AG04449 (cell line): ENCODE results near the gene LGR4.
"Not testable (repeated sequence)": the region's sequence is repeated elsewhere in the genome, so short reads cannot be mapped to it uniquely, and the experiment has no call there.

Experiments used
- CTCF ChIA-PET: fragments of 350-600 bp; formaldehyde crosslinking; extraction: SDS; loops from one replicate; lab custom pipeline; 2021; ENCODE audit warnings: antibody characterized with exemption; lab: Yijun Ruan, JAX
- POLR2A ChIA-PET: fragments of 400-600, 350-600 bp; formaldehyde crosslinking; extraction: SDS; loops from one replicate; lab custom pipeline; 2020; ENCODE audit warnings: antibody characterized with exemption, inconsistent platforms; lab: Yijun Ruan, JAX
- DNase-seq: peaks from one replicate; pipeline ENCODE4 v3.0.0-alpha.2; 2010; ENCODE audit warnings: low read depth, low spot score
- H3K4me3 ChIP-seq: 2 replicates; pipeline ENCODE4 v1.5.1; 2011; ENCODE audit warnings: low read depth, mild to moderate bottlenecking, control low read depth, low read length
- CTCF ChIP-seq: IDR thresholded peaks from one replicate; pipeline ENCODE4 v1.5.1; 2011; ENCODE audit warnings: mild to moderate bottlenecking, moderate library complexity, low read length, control low read depth, inconsistent platforms; ENCODE audit not compliant: insufficient read depth; ENCODE audit errors: missing control alignments

LGR4 gene

DNA sequence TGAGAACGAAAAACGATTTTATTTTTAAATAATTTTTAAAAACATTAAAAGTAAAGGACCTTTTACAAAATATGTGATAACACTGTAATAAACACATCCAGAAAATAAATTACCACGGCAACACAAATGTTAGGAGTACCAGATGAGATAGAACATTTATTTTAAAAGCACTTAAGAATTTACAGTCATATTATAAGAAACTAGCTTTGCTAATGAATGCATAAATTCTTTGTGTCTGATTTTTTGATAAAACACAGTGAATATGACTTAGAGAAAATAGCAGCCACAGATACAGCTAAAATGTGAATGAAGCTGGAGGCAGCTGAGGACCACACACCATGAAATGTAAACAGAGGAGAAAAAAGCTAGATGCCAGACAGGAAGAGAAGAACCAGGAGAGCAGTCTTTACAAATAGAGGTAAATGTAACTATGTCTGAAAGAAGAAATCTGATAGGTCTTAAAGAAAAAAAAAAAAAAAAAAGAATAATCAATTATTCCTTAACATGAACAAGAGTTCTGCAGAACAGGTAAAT, 124.2 kb downstream of the LGR4 start:
- ChIA-PET CTCF (interaction anchor here (0.9 to 1.3 kb wide), 3 partner anchors 96 to 189 kb away, joined by 3 to 5 read pairs (median 4); no protein-coding TSS in a partner anchor), POLR2A (no interaction called here)
- H3K4me3 ChIP-seq: no peak overlapping the region
- no peak for TF ChIP-seq CTCF
- DNase-seq: no peak

DNA sequence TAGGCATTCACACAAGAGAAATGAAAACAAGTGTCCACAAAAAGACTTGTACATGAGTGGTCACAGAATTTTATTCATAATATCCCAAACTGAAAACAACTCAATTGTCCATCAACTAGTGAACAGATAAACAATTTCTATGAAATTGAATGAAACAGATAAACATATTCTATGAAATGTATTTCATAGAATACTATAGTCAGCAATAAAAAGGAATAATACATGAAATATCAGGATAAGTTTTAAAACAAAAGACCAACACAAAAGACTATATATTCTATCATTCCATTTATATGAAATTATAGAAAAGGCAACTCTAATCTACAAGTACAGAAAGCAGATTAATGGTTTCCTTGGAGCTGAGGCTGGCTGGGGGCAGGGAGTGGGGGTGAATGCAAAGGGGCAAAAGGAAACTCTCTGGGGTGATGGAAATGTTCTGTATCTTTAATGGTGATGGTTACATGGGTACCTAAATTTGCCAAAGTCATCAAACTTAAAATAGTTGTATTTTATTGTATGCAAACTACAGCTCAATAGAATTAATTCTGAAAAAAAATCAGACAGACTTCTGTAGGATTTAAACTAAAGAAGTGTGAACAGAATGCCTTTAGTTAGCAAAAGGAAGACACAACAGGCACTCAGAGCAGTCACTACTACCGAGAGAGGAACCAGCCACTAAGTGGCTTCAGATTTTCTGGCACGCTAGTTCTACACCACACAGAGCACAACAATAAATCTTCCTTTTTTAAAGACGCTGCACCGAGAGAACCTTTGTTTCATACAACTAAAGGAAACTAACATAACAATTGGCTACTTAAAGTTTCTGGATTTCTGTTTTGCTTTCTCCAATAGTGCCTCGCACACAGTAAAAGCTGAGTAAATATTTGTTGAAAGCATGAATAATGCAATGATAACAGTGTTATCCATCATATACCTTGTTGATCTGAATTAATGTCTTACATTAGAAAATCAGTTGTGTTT, 124.9 kb downstream of the LGR4 start:
- no peak for DNase-seq
- no peak overlapping the region for H3K4me3 ChIP-seq
- TF ChIP-seq CTCF: no peak
- CTCF ChIA-PET: interaction anchor here (0.9 to 1.3 kb wide), 3 partner anchors 97 to 189 kb away, joined by 3 to 5 read pairs (median 4); no protein-coding TSS in a partner anchor
- POLR2A ChIA-PET: no interaction called here

DNA sequence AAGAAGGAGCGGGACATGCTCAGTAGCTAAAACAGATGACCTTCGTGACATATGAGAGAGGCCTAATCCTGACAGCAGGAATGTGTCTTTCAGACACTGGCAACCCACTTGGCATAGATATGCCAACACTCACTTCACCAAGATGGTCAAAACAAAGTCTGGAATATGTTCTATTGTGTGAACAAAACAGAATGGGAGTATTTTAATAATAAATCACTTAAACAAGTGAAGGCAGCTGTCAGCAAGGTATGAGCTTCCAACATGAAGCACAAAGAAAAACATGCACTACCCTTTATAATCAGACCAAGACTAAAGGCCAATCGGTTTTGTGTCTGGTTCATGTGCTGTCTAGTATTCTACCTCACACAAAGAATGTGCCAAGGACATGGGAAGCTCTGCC, 132.6 kb downstream of the LGR4 start:
- ChIA-PET POLR2A (no interaction called here), CTCF (interaction anchor here (1.1 to 1.4 kb wide), 3 partner anchors 12 to 156 kb away, joined by 3 to 4 read pairs (median 3); no protein-coding TSS in a partner anchor)
- DNase-seq: no peak
- no peak overlapping the region for H3K4me3 ChIP-seq
- TF ChIP-seq CTCF: no peak

DNA sequence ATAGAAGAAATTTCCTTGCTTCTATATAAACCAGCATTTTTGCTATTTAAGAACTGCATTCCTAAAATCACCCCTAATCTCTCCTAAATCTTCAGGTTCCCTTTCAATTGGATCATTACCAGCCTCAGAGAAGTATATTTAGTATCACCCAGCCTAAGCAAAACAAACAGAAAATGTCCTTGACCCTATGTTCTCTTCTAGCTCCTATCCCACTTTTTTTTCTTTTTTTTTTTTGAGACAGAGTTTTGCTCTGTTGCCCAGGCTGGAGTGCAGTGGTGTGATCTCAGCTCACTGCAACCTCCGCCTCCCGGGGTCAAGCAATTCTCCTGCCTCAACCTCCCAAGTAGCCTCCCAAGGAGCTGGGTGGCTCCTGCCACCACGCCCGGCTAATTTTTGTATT, 137.8 kb downstream of the LGR4 start:
- CTCF ChIA-PET: interaction anchor here (1.0 kb wide), 1 partner anchor 39 kb away, joined by 4 read pairs; no protein-coding TSS in a partner anchor
- POLR2A ChIA-PET: not testable (repeated sequence)

GRCh38 chr11:27331981-27332380, 140.6 kb downstream of the LGR4 start:
- TF ChIP-seq CTCF: no peak
- no peak overlapping the region for H3K4me3 ChIP-seq
- ChIA-PET POLR2A (no interaction called here), CTCF (interaction anchor here (0.6 to 1.5 kb wide), 4 partner anchors 34 to 1394 kb away, joined by 3 to 5 read pairs (median 3); no protein-coding TSS in a partner anchor)
- no peak for DNase-seq

More for the DNA sequence above, 137.8 kb downstream of the LGR4 start:
- DNase-seq, H3K4me3 ChIP-seq: not testable (repeated sequence)

- ChIA-PET CTCF (interaction anchor here (0.9 to 1.0 kb wide), 2 partner anchors 34 to 145 kb away, joined by 3 read pairs; no protein-coding TSS in a partner anchor), POLR2A (no interaction called here)
- H3K4me3 ChIP-seq: no peak overlapping the region
- no peak for TF ChIP-seq CTCF
- no peak for DNase-seq
Observed at GRCh38 chr11:27330633-27331270, 141.8 kb downstream of the LGR4 start.
